ENCODE data around the gene NTSR1. TPM values are rescaled to one million over a fixed set of nuclear protein-coding genes. Genes with fewer than 3 reads are reported as not detected.

NTSR1 gene
- total RNA-seq, 6 experiments from 2014 or later: 0.04 to 0.74 (median 0.09) TPM; not detected in 2

- H3K27ac ChIP-seq: no peak overlapping the region
- no peaks in the 10 kb centered on the region for H3K36me3 ChIP-seq
- no peaks in the 10 kb centered on the region for H3K4me1 ChIP-seq
- 66% methylated on average over 12 of the region's 12 CpGs for WGBS (ENCODE audit: insufficient coverage, low coverage, low lambda C conversion rate, missing lambda C conversion rate)
- intact Hi-C loops (cut with DNase I): no loop called here
- DNase-seq: peak in 1 of 3 donors; percentile 5
- no peaks in the 10 kb centered on the region for H3K27me3 ChIP-seq
- ATAC-seq: no peak
- H3K9me3 ChIP-seq: no peaks in the 10 kb centered on the region
- TF ChIP-seq CTCF (IDR thresholded peaks at IDR 0.05) (no peak), POLR2A (IDR thresholded peaks at IDR 0.05) (no peak)
- H3K4me3 ChIP-seq: no peak overlapping the region
These were observed 10.8 kb downstream of the NTSR1 start for GRCh38 chr20:62719250-62719935.

GRCh38 chr20:62721511-62722370, 13.1 kb downstream of the NTSR1 start:
- no peaks in the 10 kb centered on the region for H3K27me3 ChIP-seq
- intact Hi-C loops (cut with DNase I): no loop called here
- no peak for ATAC-seq

GRCh38 chr20:62722627-62723026, 14.0 kb downstream of the NTSR1 start:
- no peaks in the 10 kb centered on the region for H3K9me3 ChIP-seq
- no peak for TF ChIP-seq CTCF (IDR thresholded peaks at IDR 0.05)
- TF ChIP-seq POLR2A (IDR thresholded peaks at IDR 0.05): no peak
- ATAC-seq (no peak), DNase-seq (no peak)
- WGBS (ENCODE audit: insufficient coverage, low coverage, low lambda C conversion rate, missing lambda C conversion rate): 74% methylated on average over 6 of the region's 6 CpGs
- H3K4me3 ChIP-seq: no peak overlapping the region
- no peaks in the 10 kb centered on the region for H3K4me1 ChIP-seq
- H3K36me3 ChIP-seq: no peaks in the 10 kb centered on the region
- intact Hi-C loops (cut with DNase I): no loop called here
- no peak overlapping the region for H3K27ac ChIP-seq
- H3K27me3 ChIP-seq: no peaks in the 10 kb centered on the region

More at GRCh38 chr20:62721511-62722370, 13.1 kb downstream of the NTSR1 start:
- Histone ChIP-seq H3K36me3 (no peaks in the 10 kb centered on the region), H3K9me3 (no peaks in the 10 kb centered on the region), H3K4me1 (no peaks in the 10 kb centered on the region), H3K4me3 (no peak overlapping the region), H3K27ac (no peak overlapping the region)
- no peak for TF ChIP-seq CTCF (IDR thresholded peaks at IDR 0.05)
- no peak for TF ChIP-seq POLR2A (IDR thresholded peaks at IDR 0.05)
- 61% methylated on average over 7 of the region's 7 CpGs for WGBS (ENCODE audit: insufficient coverage, low coverage, low lambda C conversion rate, missing lambda C conversion rate)
- DNase-seq: no peak

- intact Hi-C loops (cut with DNase I): no loop called here
- Histone ChIP-seq H3K4me3 (no peak overlapping the region), H3K27ac (no peak overlapping the region), H3K9me3 (no peaks in the 10 kb centered on the region), H3K36me3 (no peaks in the 10 kb centered on the region), H3K4me1 (no peaks in the 10 kb centered on the region), H3K27me3 (no peaks in the 10 kb centered on the region)
- ATAC-seq (no peak), DNase-seq (peak in 2 of 3 donors; percentile 12 to 38)
- 20% methylated on average over 1 of the region's 13 CpGs for WGBS (ENCODE audit: insufficient coverage, low coverage, low lambda C conversion rate, missing lambda C conversion rate)
- TF ChIP-seq POLR2A (IDR thresholded peaks at IDR 0.05) (no peak), CTCF (IDR thresholded peaks at IDR 0.05) (no peak)
These were observed 14.7 kb downstream of the NTSR1 start for GRCh38 chr20:62723351-62723750.

All from right lobe of liver (tissue), 6 donors.